ENCODE measurements around the gene ACTR3C. TPM values are rescaled to one million over a fixed set of nuclear protein-coding genes. Genes with fewer than 3 reads are reported as not detected.

The ACTR3C gene
- total RNA-seq, 2 donors from 2014 or later = 0.92 TPM; not detected in 1

- no peak for TF ChIP-seq CTCF (conservative IDR thresholded peaks at IDR 0.05)
- no peaks in the 10 kb centered on the region for H3K4me1 ChIP-seq (ENCODE audit: control insufficient read depth, insufficient read depth, low read length)
- DNase-seq = no peak
- H3K9me3 ChIP-seq (ENCODE audit: control insufficient read depth, low read length) = no peaks in the 10 kb centered on the region
- H3K4me3 ChIP-seq (ENCODE audit: low read length) = no peak overlapping the region
- H3K36me3 ChIP-seq (ENCODE audit: control insufficient read depth, insufficient read depth, low read length) = peaks cover 37% of the 10 kb centered on the region
- no peak overlapping the region for H3K4me3 Mint-ChIP-seq
- H3K9ac ChIP-seq (ENCODE audit: extremely low read depth, low read length, poor library complexity, severe bottlenecking) = no peak overlapping the region
- no peaks in the 10 kb centered on the region for H3K9me3 Mint-ChIP-seq
- no peak overlapping the region for H3K27ac Mint-ChIP-seq
- no peaks in the 10 kb centered on the region for H3K27me3 Mint-ChIP-seq (ENCODE audit: insufficient read depth)
- H3K27ac ChIP-seq (ENCODE audit: low read depth, low read length) = no peak overlapping the region
- H3K36me3 Mint-ChIP-seq (ENCODE audit: low read depth) = peaks cover 38% of the 10 kb centered on the region
- 94 to 95% methylated on average over 8 to 19 of the region's 19 CpGs for WGBS, 2 experiments (ENCODE audit: insufficient coverage in 1 of 2, insufficient read length in 1 of 2)
- H3K27me3 ChIP-seq (ENCODE audit: control insufficient read depth, insufficient read depth, low read length, poor library complexity, severe bottlenecking) = no peaks in the 10 kb centered on the region
- H3K4me1 Mint-ChIP-seq = peaks cover 11% of the 10 kb centered on the region
Measured at GRCh38 chr7:150330211-150330885, 7.0 kb upstream of the ACTR3C start.

GRCh38 chr7:150329331-150330120 is 6.2 kb upstream of the ACTR3C start:
- peak overlapping the region; percentile 11 for H3K27ac ChIP-seq (ENCODE audit: low read depth, low read length)

GRCh38 chr7:150327308-150327707 is 4.0 kb upstream of the ACTR3C start:
- no peak for DNase-seq
- Mint-ChIP-seq H3K27ac (no peak overlapping the region), H3K4me1 (peaks cover 16% of the 10 kb centered on the region), H3K9me3 (no peaks in the 10 kb centered on the region), H3K4me3 (no peak overlapping the region), H3K36me3 (ENCODE audit: low read depth) (peaks cover 45% of the 10 kb centered on the region), H3K27me3 (ENCODE audit: insufficient read depth) (no peaks in the 10 kb centered on the region)
- H3K27ac ChIP-seq (ENCODE audit: low read depth, low read length) = no peak overlapping the region
- H3K36me3 ChIP-seq (ENCODE audit: control insufficient read depth, insufficient read depth, low read length) = peaks cover 37% of the 10 kb centered on the region
- H3K4me3 ChIP-seq (ENCODE audit: low read length) = no peak overlapping the region
- no peak overlapping the region for H3K9ac ChIP-seq (ENCODE audit: extremely low read depth, low read length, poor library complexity, severe bottlenecking)
- H3K9me3 ChIP-seq (ENCODE audit: control insufficient read depth, low read length) = no peaks in the 10 kb centered on the region
- H3K4me1 ChIP-seq (ENCODE audit: control insufficient read depth, insufficient read depth, low read length) = no peaks in the 10 kb centered on the region
- WGBS, 2 experiments (ENCODE audit: insufficient coverage in 1 of 2, insufficient read length in 1 of 2) = 100% methylated on average over 3 of the region's 3 CpGs; no CpG with 5 or more reads in 1 of the 2 experiments
- no peaks in the 10 kb centered on the region for H3K27me3 ChIP-seq (ENCODE audit: control insufficient read depth, insufficient read depth, low read length, poor library complexity, severe bottlenecking)
- TF ChIP-seq CTCF (conservative IDR thresholded peaks at IDR 0.05) = no peak

More at GRCh38 chr7:150329331-150330120, 6.2 kb upstream of the ACTR3C start:
- 84 to 86% methylated on average over 17 to 22 of the region's 22 CpGs for WGBS, 2 experiments (ENCODE audit: insufficient coverage in 1 of 2, insufficient read length in 1 of 2)
- TF ChIP-seq CTCF (conservative IDR thresholded peaks at IDR 0.05) = no peak
- Histone ChIP-seq H3K27me3 (ENCODE audit: control insufficient read depth, insufficient read depth, low read length, poor library complexity, severe bottlenecking) (no peaks in the 10 kb centered on the region), H3K4me3 (ENCODE audit: low read length) (no peak overlapping the region), H3K9me3 (ENCODE audit: control insufficient read depth, low read length) (no peaks in the 10 kb centered on the region), H3K36me3 (ENCODE audit: control insufficient read depth, insufficient read depth, low read length) (peaks cover 37% of the 10 kb centered on the region), H3K4me1 (ENCODE audit: control insufficient read depth, insufficient read depth, low read length) (no peaks in the 10 kb centered on the region), H3K9ac (ENCODE audit: extremely low read depth, low read length, poor library complexity, severe bottlenecking) (no peak overlapping the region)
- Mint-ChIP-seq H3K4me3 (no peak overlapping the region), H3K9me3 (no peaks in the 10 kb centered on the region), H3K27ac (peak overlapping the region; percentile 10), H3K36me3 (ENCODE audit: low read depth) (peaks cover 45% of the 10 kb centered on the region), H3K27me3 (ENCODE audit: insufficient read depth) (no peaks in the 10 kb centered on the region), H3K4me1 (peaks cover 14% of the 10 kb centered on the region)
- DNase-seq = peak; percentile 90

Measured in endodermal cell (in vitro differentiated cells).